ENCODE results near the gene CTSL.

CTSL gene

GRCh38 chr9:87778996-87779395 lies 53.1 kb downstream of the CTSL start:
- no peaks in the 10 kb centered on the region for H3K9me2 ChIP-seq (replicated peaks; ENCODE audit: control insufficient read depth, low read length)
- H3K36me3 ChIP-seq (ENCODE audit: control insufficient read depth, low read length), result no peaks in the 10 kb centered on the region
- no peaks in the 10 kb centered on the region for H3K4me1 ChIP-seq (ENCODE audit: control insufficient read depth, low read length)
- TF ChIP-seq, protein P1, sequence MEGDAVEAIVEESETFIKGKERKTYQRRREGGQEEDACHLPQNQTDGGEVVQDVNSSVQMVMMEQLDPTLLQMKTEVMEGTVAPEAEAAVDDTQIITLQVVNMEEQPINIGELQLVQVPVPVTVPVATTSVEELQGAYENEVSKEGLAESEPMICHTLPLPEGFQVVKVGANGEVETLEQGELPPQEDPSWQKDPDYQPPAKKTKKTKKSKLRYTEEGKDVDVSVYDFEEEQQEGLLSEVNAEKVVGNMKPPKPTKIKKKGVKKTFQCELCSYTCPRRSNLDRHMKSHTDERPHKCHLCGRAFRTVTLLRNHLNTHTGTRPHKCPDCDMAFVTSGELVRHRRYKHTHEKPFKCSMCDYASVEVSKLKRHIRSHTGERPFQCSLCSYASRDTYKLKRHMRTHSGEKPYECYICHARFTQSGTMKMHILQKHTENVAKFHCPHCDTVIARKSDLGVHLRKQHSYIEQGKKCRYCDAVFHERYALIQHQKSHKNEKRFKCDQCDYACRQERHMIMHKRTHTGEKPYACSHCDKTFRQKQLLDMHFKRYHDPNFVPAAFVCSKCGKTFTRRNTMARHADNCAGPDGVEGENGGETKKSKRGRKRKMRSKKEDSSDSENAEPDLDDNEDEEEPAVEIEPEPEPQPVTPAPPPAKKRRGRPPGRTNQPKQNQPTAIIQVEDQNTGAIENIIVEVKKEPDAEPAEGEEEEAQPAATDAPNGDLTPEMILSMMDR (IDR thresholded peaks at IDR 0.05; ENCODE audit: low read depth, low read length, poor library complexity, severe bottlenecking), result no peak
- no peak for TF ChIP-seq EZH2phosphoT487 (IDR thresholded peaks at IDR 0.05; ENCODE audit: borderline replicate concordance, low read length)
- H3K4me2 ChIP-seq (ENCODE audit: low read length), result no peak overlapping the region
- H3K79me2 ChIP-seq (ENCODE audit: control insufficient read depth, low read length), result no peaks in the 10 kb centered on the region
- H3K27me3 ChIP-seq (ENCODE audit: control insufficient read depth, low read length), result no peaks in the 10 kb centered on the region
- H3F3A ChIP-seq (ENCODE audit: control insufficient read depth, insufficient read depth), result no peaks in the 10 kb centered on the region
- no peaks in the 10 kb centered on the region for H3K9me3 ChIP-seq (ENCODE audit: control insufficient read depth, insufficient read depth, low read length)
- H4K20me1 ChIP-seq (ENCODE audit: control insufficient read depth, insufficient read depth, low read depth, low read length), result no peaks in the 10 kb centered on the region
- H3K4me3 ChIP-seq (ENCODE audit: low read length), result no peak overlapping the region
- no peak overlapping the region for H3K27ac ChIP-seq (ENCODE audit: low read depth, low read length)

All from DOHH2 (cell line).